Left lung (tissue), 10 donors: ENCODE results near the gene MCEMP1. TPM values are rescaled to one million over a fixed set of nuclear protein-coding genes. Genes with fewer than 3 reads are reported as not detected.
"Not testable (repeated sequence)": the region's sequence is repeated elsewhere in the genome, so short reads cannot be mapped to it uniquely, and the experiment has no call there.

Source experiments
- ATAC-seq: fragments of 200-7000 bp; cut with Tn5 transposase; one replicate; pipeline ENCODE4 v1.9.1; 2020; ENCODE audit warnings: moderate library complexity
- DNase-seq, 4 donors: peaks; one replicate each; pipeline ENCODE4 v3.0.0-alpha.2; 2013 to 2020
- H3K27ac ChIP-seq, 2 donors: fragments of 200-600 bp; sonication (generic) in 1 of 2; one replicate each; pipeline versions ENCODE4 v1.5.0 to v1.8.0; 2020 to 2021
- H3K27me3 ChIP-seq, 2 donors: fragments of 200-600 bp; sonication (generic) in 1 of 2; one replicate each; pipeline versions ENCODE4 v1.5.0 to v1.8.0; 2020 to 2021
- H3K36me3 ChIP-seq, 2 donors: fragments of 200-600 bp; sonication (generic) in 1 of 2; one replicate each; pipeline versions ENCODE4 v1.5.0 to v1.8.0; 2020 to 2021
- H3K4me1 ChIP-seq, 2 donors: fragments of 200-600 bp; one replicate each; pipeline ENCODE4 v1.8.0; 2021
- H3K4me3 ChIP-seq, 2 donors: fragments of 200-600 bp; sonication (generic) in 1 of 2; one replicate each; pipeline versions ENCODE4 v1.5.0 to v1.8.0; 2020 to 2021; ENCODE audit warnings: mild to moderate bottlenecking in 1 of 2
- H3K9me3 ChIP-seq, 2 donors: fragments of 200-600 bp; sonication (generic) in 1 of 2; one replicate each; pipeline versions ENCODE4 v1.5.0 to v1.8.0; 2020 to 2021
- CTCF ChIP-seq, 2 donors: fragments of 200-600 bp; sonication (generic) in 1 of 2; IDR thresholded peaks; one replicate each; pipeline versions ENCODE4 v1.5.0 to v1.8.0; 2021; ENCODE audit warnings: antibody characterized with exemption in 2 of 2
- intact Hi-C, 2 donors: fragments of 100-400 bp; cut with DNase I; formaldehyde crosslinking; loops; one replicate each; pipeline versions ENCODE4 v1.11.2 to v1.14.2; 2022
- polyA plus RNA-seq, 6 donors: library from polyadenylated mRNA; unstranded; fragments of 120-200 nt; gene quantifications; one replicate each; pipeline ENCODE4 v1.2.1, GENCODE V29; 2013; ENCODE audit not compliant: insufficient read length in 6 of 6
- total RNA-seq, 2 donors: library from RNA; stranded (reverse); fragmentation: NEBNext Ultra II Directional; extraction: Animal tissue kit (Norgen Biotek cat#: 25700); gene quantifications; one replicate each; pipeline ENCODE4 v1.2.1, GENCODE V29; 2021
- donor health status: DM: no; HTN: yes; CAD: no.
- donor health status: DM: no; HTN: no; CAD: no.

The MCEMP1 gene
- total and polyA plus RNA-seq, 8 donors: 0.32 to 112 (median 0.62) TPM

- TF ChIP-seq CTCF (IDR thresholded peaks at IDR 0.05): no peak
- no peaks in the 10 kb centered on the region for H3K9me3 ChIP-seq
- H3K36me3 ChIP-seq: peaks cover 0 to 37% of the 10 kb centered on the region in 2 donors
- DNase-seq (peak in 1 of 4 donors; percentile 63), ATAC-seq (no peak)
- H3K4me3 ChIP-seq: no peak overlapping the region
- peaks cover 0 to 45% of the 10 kb centered on the region in 2 donors for H3K4me1 ChIP-seq
- H3K27ac ChIP-seq: no peak overlapping the region
- intact Hi-C loops: no loop called here
- peaks cover 0 to 23% of the 10 kb centered on the region in 2 donors for H3K27me3 ChIP-seq
These were observed 36.1 kb upstream of the MCEMP1 start for GRCh38 chr19:7640803-7641202.

GRCh38 chr19:7641290-7642276 is 35.3 kb upstream of the MCEMP1 start:
- peaks cover 0 to 45% of the 10 kb centered on the region in 2 donors for H3K36me3 ChIP-seq
- peaks cover 0 to 21% of the 10 kb centered on the region in 2 donors for H3K27me3 ChIP-seq
- H3K4me1 ChIP-seq: peaks cover 0 to 45% of the 10 kb centered on the region in 2 donors
- no peak overlapping the region for H3K4me3 ChIP-seq
- H3K9me3 ChIP-seq: no peaks in the 10 kb centered on the region
- intact Hi-C loops: no loop called here
- ATAC-seq (no peak), DNase-seq (peak in 1 of 4 donors; percentile 73)
- H3K27ac ChIP-seq: no peak overlapping the region
- no peak for TF ChIP-seq CTCF (IDR thresholded peaks at IDR 0.05)

- Histone ChIP-seq H3K27ac (no peak overlapping the region), H3K36me3 (peaks cover 0 to 53% of the 10 kb centered on the region in 2 donors), H3K27me3 (peaks cover 0 to 12% of the 10 kb centered on the region in 2 donors), H3K9me3 (no peaks in the 10 kb centered on the region), H3K4me3 (no peak overlapping the region), H3K4me1 (peaks cover 0 to 54% of the 10 kb centered on the region in 2 donors)
- TF ChIP-seq CTCF (IDR thresholded peaks at IDR 0.05): no peak
- intact Hi-C loops: no loop called here
- DNase-seq (peak in 1 of 4 donors; percentile 72), ATAC-seq (no peak)
These were observed 34.4 kb upstream of the MCEMP1 start for GRCh38 chr19:7642295-7643030.

GRCh38 chr19:7643031-7643415 is 33.9 kb upstream of the MCEMP1 start:
- Histone ChIP-seq H3K4me1 (peaks cover 0 to 51% of the 10 kb centered on the region in 2 donors), H3K36me3 (peaks cover 0 to 59% of the 10 kb centered on the region in 2 donors), H3K9me3 (no peaks in the 10 kb centered on the region), H3K27ac (no peak overlapping the region), H3K27me3 (peaks cover 0 to 6% of the 10 kb centered on the region in 2 donors), H3K4me3 (no peak overlapping the region)
- TF ChIP-seq CTCF (IDR thresholded peaks at IDR 0.05): no peak
- intact Hi-C loops: no loop called here
- ATAC-seq (no peak), DNase-seq (no peak)

GRCh38 chr19:7643629-7644549 is 33.0 kb upstream of the MCEMP1 start:
- intact Hi-C loops, H3K9me3 ChIP-seq, H3K4me3 ChIP-seq, H3K27me3 ChIP-seq: not testable (repeated sequence)
- peak in 1 of 4 donors; percentile 77 for DNase-seq
- peak; percentile 22 for ATAC-seq
- Histone ChIP-seq H3K36me3 (peaks cover 0 to 64% of the 10 kb centered on the region in 2 donors), H3K4me1 (peaks cover 0 to 42% of the 10 kb centered on the region in 2 donors), H3K27ac (peak overlapping the region in 1 of 2 donors; percentile 83)
